Vagina (tissue), 2 donors: ENCODE measurements around the gene MMEL1. TPM values are rescaled to one million over a fixed set of nuclear protein-coding genes. Genes with fewer than 3 reads are reported as not detected.
A peak's percentile ranks its signal among the peaks of the same experiment; 100 is the strongest.

Experiments used
- DNase-seq, 2 donors: peaks; one replicate each; pipeline ENCODE4 v3.0.0-alpha.2; 2017; ENCODE audit errors: extremely low spot score in 2 of 2
- H3K27ac ChIP-seq: fragments of 200-600 bp; sonication (generic); one replicate; pipeline ENCODE4 v1.5.1; 2019
- H3K27me3 ChIP-seq: fragments of 200-600 bp; sonication (generic); one replicate; pipeline ENCODE4 v1.5.1; 2019
- H3K36me3 ChIP-seq, 2 donors: fragments of 200-600 bp; sonication (generic); one replicate each; pipeline ENCODE4 v1.5.1; 2017 to 2019
- H3K4me1 ChIP-seq: fragments of 200-600 bp; sonication (generic); one replicate; pipeline ENCODE4 v1.5.1; 2019
- H3K4me3 ChIP-seq, 2 donors: fragments of 200-600 bp; sonication (generic); 1 replicate in 1 of 2; 2 replicates in 1 of 2; pipeline ENCODE4 v1.5.1; 2016 to 2019
- H3K9me3 ChIP-seq: fragments of 200-600 bp; sonication (generic); one replicate; pipeline ENCODE4 v1.5.1; 2019
- POLR2A ChIP-seq, 2 donors: fragments of 450-650 bp; IDR thresholded peaks; one replicate each; pipeline ENCODE4 v1.6.1; 2017; ENCODE audit warnings: antibody characterized with exemption in 2 of 2, mild to moderate bottlenecking in 2 of 2, moderate library complexity in 2 of 2
- POLR2AphosphoS5 ChIP-seq, 2 donors: sonication (generic); formaldehyde crosslinking; IDR thresholded peaks; one replicate each; pipeline ENCODE4 v1.9.0; 2017; ENCODE audit warnings: antibody characterized with exemption in 2 of 2, mild to moderate bottlenecking in 2 of 2, low read depth in 1 of 2; ENCODE audit not compliant: insufficient read depth in 1 of 2
- intact Hi-C: fragments of 100-400 bp; cut with DNase I; formaldehyde crosslinking; loops from one replicate; pipeline ENCODE4 v1.15.1; 2023
- total RNA-seq: library from RNA; depleted of rRNA; stranded (reverse); fragments of >200 nt; gene quantifications from one replicate; pipeline ENCODE4 v1.2.3, GENCODE V29; 2016
- TF ChIP-seq, protein P1 (sequence below), 3 experiments: fragments of 450-650 bp in 2 of 3; fragments of 200-600 bp in 1 of 3; sonication (generic) in 1 of 3; IDR thresholded peaks; one replicate each; pipeline ENCODE4 v1.5.1; 2017 to 2019; ENCODE audit warnings: antibody characterized with exemption in 3 of 3, mild to moderate bottlenecking in 2 of 3, moderate library complexity in 2 of 3

MMEL1 gene
- total RNA-seq, 1 donor from 2014 or later: 4.4 TPM

DNA sequence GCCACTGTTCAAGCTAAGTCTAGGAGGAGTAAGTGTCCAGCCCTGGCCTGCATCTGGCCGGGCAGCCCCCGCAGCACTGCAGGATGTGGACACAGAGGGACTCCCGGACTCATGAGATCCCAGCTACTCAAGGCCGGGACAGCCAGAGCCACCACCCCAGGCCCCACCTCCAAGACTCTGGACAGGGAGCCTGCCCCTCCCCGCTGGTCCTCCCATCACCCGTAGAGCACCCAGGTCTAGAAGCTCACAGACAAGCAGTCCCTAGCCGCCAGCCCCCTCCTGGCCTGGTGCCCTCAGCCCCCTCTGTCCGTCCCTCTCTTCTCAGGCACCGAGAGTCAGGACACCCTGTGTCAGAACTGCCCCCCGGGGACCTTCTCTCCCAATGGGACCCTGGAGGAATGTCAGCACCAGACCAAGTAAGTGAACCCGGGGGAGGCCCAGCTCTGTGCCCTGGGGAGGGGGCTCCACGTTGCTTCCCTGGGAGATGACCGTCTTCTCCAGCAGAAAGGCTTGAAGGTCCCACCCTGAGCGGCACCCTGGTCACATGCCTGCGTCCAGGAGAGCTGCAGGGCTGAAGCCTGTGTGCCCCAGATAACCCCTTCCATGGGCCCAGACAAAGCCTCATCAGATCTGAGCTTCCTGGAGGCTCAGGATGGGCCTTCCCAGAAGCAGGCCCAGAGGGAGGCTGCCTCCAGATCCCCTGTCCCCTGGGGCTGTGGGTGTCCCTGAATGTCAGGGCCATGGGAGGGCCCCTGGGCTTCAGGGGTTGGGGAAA is 72.3 kb downstream of the MMEL1 start:
- Histone ChIP-seq H3K4me3 (no peak overlapping the region), H3K27me3 (no peaks in the 10 kb centered on the region), H3K4me1 (peaks cover 47% of the 10 kb centered on the region), H3K9me3 (no peaks in the 10 kb centered on the region), H3K27ac (no peak overlapping the region), H3K36me3 (peaks cover 0 to 23% of the 10 kb centered on the region in 2 donors)
- DNase-seq: no peak
- TF ChIP-seq POLR2A (IDR thresholded peaks at IDR 0.05) (no peak), POLR2AphosphoS5 (IDR thresholded peaks at IDR 0.05; ENCODE audit: insufficient read depth in 1 of 2, low read depth in 1 of 2) (no peak)
- TF ChIP-seq, protein P1, sequence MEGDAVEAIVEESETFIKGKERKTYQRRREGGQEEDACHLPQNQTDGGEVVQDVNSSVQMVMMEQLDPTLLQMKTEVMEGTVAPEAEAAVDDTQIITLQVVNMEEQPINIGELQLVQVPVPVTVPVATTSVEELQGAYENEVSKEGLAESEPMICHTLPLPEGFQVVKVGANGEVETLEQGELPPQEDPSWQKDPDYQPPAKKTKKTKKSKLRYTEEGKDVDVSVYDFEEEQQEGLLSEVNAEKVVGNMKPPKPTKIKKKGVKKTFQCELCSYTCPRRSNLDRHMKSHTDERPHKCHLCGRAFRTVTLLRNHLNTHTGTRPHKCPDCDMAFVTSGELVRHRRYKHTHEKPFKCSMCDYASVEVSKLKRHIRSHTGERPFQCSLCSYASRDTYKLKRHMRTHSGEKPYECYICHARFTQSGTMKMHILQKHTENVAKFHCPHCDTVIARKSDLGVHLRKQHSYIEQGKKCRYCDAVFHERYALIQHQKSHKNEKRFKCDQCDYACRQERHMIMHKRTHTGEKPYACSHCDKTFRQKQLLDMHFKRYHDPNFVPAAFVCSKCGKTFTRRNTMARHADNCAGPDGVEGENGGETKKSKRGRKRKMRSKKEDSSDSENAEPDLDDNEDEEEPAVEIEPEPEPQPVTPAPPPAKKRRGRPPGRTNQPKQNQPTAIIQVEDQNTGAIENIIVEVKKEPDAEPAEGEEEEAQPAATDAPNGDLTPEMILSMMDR (IDR thresholded peaks at IDR 0.05): no peak
- intact Hi-C loops: no loop called here

DNA sequence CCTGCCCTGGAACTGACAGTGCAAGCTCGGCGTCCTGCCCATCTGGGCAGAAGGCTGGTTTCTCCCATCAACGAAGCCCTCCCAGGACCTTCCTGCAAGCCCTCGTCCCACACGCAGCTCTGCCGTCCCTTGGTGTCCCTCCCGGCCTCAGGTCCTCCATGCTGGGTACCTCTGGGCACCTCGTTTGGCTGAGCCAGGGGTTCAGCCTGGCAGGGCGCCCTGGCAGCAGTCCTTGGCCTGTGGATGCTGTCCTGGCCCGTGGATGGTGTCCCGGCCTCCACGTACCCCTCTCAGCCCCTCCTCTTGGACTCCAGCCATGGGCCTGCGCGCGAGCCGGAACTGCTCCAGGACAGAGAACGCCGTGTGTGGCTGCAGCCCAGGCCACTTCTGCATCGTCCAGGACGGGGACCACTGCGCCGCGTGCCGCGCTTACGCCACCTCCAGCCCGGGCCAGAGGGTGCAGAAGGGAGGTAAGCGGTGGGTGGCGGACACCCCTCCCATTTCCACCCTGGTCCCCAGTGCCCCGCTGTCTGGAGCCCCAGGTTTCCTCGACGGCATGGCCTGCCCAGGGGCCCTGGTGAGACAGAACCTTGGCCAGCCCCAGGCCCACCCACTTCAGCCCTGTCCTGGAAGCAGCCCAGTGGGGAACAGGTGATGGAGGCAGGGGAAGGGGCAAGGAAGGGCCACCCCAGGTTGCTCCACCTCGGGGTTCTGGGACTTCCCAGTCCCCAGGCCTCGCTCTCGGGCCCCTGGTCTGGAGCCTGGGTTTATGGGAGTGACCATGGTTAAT is 73.1 kb downstream of the MMEL1 start:
- TF ChIP-seq POLR2A (IDR thresholded peaks at IDR 0.05) (no peak), POLR2AphosphoS5 (IDR thresholded peaks at IDR 0.05; ENCODE audit: insufficient read depth in 1 of 2, low read depth in 1 of 2) (no peak)
- TF ChIP-seq, protein P1 (IDR thresholded peaks at IDR 0.05): no peak
- no peak overlapping the region for H3K4me3 ChIP-seq
- no peaks in the 10 kb centered on the region for H3K9me3 ChIP-seq
- H3K27ac ChIP-seq: no peak overlapping the region
- H3K4me1 ChIP-seq: peaks cover 50% of the 10 kb centered on the region
- DNase-seq: no peak
- intact Hi-C loops: no loop called here
- H3K27me3 ChIP-seq: no peaks in the 10 kb centered on the region
- H3K36me3 ChIP-seq: peaks cover 0 to 23% of the 10 kb centered on the region in 2 donors

DNA sequence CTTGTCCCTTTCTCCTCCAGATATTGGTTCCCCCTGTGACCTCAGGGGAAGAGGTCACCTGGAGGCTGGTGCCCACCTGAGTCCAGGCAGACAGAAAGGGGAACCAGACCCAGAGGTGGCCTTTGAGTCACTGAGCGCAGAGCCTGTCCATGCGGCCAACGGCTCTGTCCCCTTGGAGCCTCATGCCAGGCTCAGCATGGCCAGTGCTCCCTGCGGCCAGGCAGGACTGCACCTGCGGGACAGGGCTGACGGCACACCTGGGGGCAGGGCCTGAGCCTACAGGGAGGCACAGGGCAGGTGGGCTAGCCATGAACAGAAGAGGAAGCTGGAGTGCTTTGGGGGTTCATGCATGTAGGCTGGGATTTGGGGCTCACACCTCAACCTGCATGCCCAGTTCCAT is 74.0 kb downstream of the MMEL1 start:
- TF ChIP-seq, protein P1 (IDR thresholded peaks at IDR 0.05): no peak
- TF ChIP-seq POLR2A (IDR thresholded peaks at IDR 0.05): no peak
- no peak for TF ChIP-seq POLR2AphosphoS5 (IDR thresholded peaks at IDR 0.05; ENCODE audit: insufficient read depth in 1 of 2, low read depth in 1 of 2)
- H3K9me3 ChIP-seq: no peaks in the 10 kb centered on the region
- no peaks in the 10 kb centered on the region for H3K27me3 ChIP-seq
- H3K4me3 ChIP-seq: no peak overlapping the region
- H3K4me1 ChIP-seq: peaks cover 56% of the 10 kb centered on the region
- no peak for DNase-seq
- intact Hi-C loops: no loop called here
- H3K27ac ChIP-seq: no peak overlapping the region
- H3K36me3 ChIP-seq: peaks cover 0 to 23% of the 10 kb centered on the region in 2 donors

DNA sequence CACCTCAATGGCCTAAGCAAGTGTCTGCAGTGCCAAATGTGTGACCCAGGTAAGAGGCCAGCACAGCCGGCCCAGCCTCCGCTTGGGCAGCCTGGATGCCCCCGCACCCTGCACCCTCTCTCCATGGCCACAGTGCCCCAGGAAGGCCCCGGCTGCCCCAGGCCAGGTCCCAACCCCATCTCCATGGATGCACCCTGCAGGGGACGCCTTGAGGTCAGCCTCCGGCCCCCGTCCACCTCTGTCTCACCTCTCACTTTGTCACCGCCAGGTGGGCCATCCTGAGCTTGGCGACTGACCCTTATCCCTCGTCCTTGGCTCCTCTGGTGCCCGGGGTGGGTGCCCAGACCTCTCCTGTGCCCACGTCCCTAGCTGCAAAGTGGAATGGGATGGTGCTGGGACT is 74.4 kb downstream of the MMEL1 start:
- peaks cover 0 to 23% of the 10 kb centered on the region in 2 donors for H3K36me3 ChIP-seq
- peak overlapping the region; percentile 96 for H3K27ac ChIP-seq
- H3K4me1 ChIP-seq: peaks cover 56% of the 10 kb centered on the region

More for the DNA sequence above, 74.4 kb downstream of the MMEL1 start:
- TF ChIP-seq, protein P1 (IDR thresholded peaks at IDR 0.05): no peak
- intact Hi-C loops: no loop called here
- no peak for DNase-seq
- H3K4me3 ChIP-seq: no peak overlapping the region
- H3K27me3 ChIP-seq: no peaks in the 10 kb centered on the region
- no peaks in the 10 kb centered on the region for H3K9me3 ChIP-seq
